HL-60 (cell line): ENCODE data around the gene PIEZO1.

Experiments used
- DNase-seq, 2 experiments: peaks; one replicate each; pipeline ENCODE4 v3.0.0-alpha.2; 2010 to 2020; ENCODE audit warnings: low read depth in 1 of 2, low spot score in 1 of 2
- H3K27ac ChIP-seq: fragments of 250-450 bp; sonication (Bioruptor Pico); replicated peaks from 2 replicates; pipeline ENCODE4 v1.5.1; 2020; ENCODE audit warnings: mild to moderate bottlenecking, moderate library complexity
- H3K27me3 ChIP-seq: fragments of 250-450 bp; sonication (Bioruptor Pico); 2 replicates; pipeline ENCODE4 v1.5.1; 2021; ENCODE audit warnings: mild to moderate bottlenecking, moderate library complexity; ENCODE audit not compliant: insufficient read depth, poor library complexity, severe bottlenecking
- H3K4me3 ChIP-seq: replicated peaks from 2 replicates; pipeline ENCODE4 v1.5.1; 2011; ENCODE audit warnings: mild to moderate bottlenecking, control low read depth, low read length; ENCODE audit not compliant: insufficient read depth
- GABPA ChIP-seq: IDR thresholded peaks from 2 replicates; pipeline ENCODE4 v1.6.1; 2012; ENCODE audit warnings: low read depth
- POLR2AphosphoS5 ChIP-seq: IDR thresholded peaks from 2 replicates; pipeline ENCODE4 v1.6.1; 2012; ENCODE audit warnings: low read depth
- REST ChIP-seq: IDR thresholded peaks from 2 replicates; pipeline ENCODE4 v1.6.1; 2012; ENCODE audit warnings: low read depth; ENCODE audit not compliant: insufficient replicate concordance
- SPI1 ChIP-seq: IDR thresholded peaks from 2 replicates; pipeline ENCODE4 v1.6.1; 2012; ENCODE audit warnings: low read depth, mild to moderate bottlenecking, borderline replicate concordance
- TF ChIP-seq, protein P1 (sequence below): IDR thresholded peaks from one replicate; pipeline ENCODE4 v1.5.1; 2011; ENCODE audit warnings: low read length, control low read depth, inconsistent platforms; ENCODE audit not compliant: insufficient read depth

Gene PIEZO1

GRCh38 chr16:88733630-88734360 is 51.2 kb downstream of the PIEZO1 start:
- H3K27ac ChIP-seq, result no peak overlapping the region
- no peak overlapping the region for H3K4me3 ChIP-seq
- TF ChIP-seq SPI1 (no peak), POLR2AphosphoS5 (no peak), REST (no peak), GABPA (no peak)
- TF ChIP-seq, protein P1, sequence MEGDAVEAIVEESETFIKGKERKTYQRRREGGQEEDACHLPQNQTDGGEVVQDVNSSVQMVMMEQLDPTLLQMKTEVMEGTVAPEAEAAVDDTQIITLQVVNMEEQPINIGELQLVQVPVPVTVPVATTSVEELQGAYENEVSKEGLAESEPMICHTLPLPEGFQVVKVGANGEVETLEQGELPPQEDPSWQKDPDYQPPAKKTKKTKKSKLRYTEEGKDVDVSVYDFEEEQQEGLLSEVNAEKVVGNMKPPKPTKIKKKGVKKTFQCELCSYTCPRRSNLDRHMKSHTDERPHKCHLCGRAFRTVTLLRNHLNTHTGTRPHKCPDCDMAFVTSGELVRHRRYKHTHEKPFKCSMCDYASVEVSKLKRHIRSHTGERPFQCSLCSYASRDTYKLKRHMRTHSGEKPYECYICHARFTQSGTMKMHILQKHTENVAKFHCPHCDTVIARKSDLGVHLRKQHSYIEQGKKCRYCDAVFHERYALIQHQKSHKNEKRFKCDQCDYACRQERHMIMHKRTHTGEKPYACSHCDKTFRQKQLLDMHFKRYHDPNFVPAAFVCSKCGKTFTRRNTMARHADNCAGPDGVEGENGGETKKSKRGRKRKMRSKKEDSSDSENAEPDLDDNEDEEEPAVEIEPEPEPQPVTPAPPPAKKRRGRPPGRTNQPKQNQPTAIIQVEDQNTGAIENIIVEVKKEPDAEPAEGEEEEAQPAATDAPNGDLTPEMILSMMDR, result no peak
- DNase-seq, result no peak
- no peaks in the 10 kb centered on the region for H3K27me3 ChIP-seq

GRCh38 chr16:88732961-88733294 is 52.1 kb downstream of the PIEZO1 start:
- Histone ChIP-seq H3K27ac (no peak overlapping the region), H3K27me3 (no peaks in the 10 kb centered on the region), H3K4me3 (no peak overlapping the region)
- TF ChIP-seq POLR2AphosphoS5, result no peak
- no peak for TF ChIP-seq SPI1
- no peak for TF ChIP-seq GABPA
- TF ChIP-seq, protein P1, result no peak
- TF ChIP-seq REST, result no peak
- DNase-seq, result no peak

DNA sequence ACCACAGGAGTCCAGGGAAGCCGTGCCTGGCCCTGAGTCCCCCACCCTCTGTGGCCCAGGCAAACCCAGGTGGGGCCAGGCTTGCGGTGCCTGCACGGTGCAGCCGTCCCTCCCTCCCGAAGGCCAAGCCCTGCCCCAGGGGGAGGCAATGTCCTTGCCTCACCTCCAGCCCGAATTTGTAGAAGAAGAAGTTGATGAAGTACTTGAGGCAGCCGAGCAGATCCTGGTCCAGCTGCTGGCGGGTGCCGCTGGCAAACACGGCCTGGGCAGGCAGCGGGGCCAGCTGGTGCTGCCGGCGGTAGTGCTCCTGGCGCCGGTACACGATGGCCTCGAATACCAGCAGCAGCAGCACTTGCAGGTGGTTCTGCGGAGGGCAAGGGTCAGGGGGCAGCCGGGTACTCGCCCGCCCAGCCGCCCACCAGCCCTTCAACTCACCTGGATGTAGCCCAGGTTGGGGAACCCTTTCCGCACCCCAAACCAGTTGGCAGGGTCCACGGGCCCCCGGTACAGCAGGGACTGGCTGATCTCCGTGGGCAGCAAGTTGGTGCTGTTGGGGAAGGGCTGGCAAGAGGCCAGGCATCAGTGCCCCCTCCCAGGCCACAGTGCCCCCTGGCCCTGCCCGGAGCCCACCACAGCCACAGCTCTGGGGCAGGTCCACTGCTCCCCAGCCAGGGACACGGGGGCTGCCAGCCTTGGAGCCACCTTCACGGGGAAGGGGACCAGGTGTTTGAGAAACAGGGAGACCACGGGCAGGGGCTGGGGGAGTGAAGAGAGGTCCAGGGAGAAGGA is 52.7 kb downstream of the PIEZO1 start:
- TF ChIP-seq SPI1 (no peak), GABPA (no peak), REST (no peak), POLR2AphosphoS5 (no peak)
- TF ChIP-seq, protein P1, result no peak
- Histone ChIP-seq H3K27me3 (no peaks in the 10 kb centered on the region), H3K27ac (no peak overlapping the region), H3K4me3 (no peak overlapping the region)
- no peak for DNase-seq
